Activated T-cell treated with anti-CD3 and anti-CD28 coated beads, Interleukin-2, amount 50 U/mL, for 48 hours (primary cell): ENCODE measurements around the gene TBC1D3C.
"Not testable (repeated sequence)": the region's sequence is repeated elsewhere in the genome, so short reads cannot be mapped to it uniquely, and the experiment has no call there.

Source experiments
- DNase-seq, 2 experiments: peaks; one replicate each; pipeline ENCODE4 v3.0.0-alpha.2; 2020

The TBC1D3C gene

GRCh38 chr17:38068534-38068933 lies at the start of gene TBC1D3C:
Gene TBC1D3C (minus strand): TSS chr17:38068634. CDS start chr17:38067066, 1,568 bp downstream.
- DNase-seq, result not testable (repeated sequence)

GRCh38 chr17:38099262-38099661 lies 30.8 kb upstream of the TBC1D3C start:
- DNase-seq, result not testable (repeated sequence)

GRCh38 chr17:38094059-38094694 lies 25.7 kb upstream of the TBC1D3C start:
- DNase-seq, result not testable (repeated sequence)

GRCh38 chr17:38088120-38088519 lies 19.7 kb upstream of the TBC1D3C start:
- not testable (repeated sequence) for DNase-seq

DNA sequence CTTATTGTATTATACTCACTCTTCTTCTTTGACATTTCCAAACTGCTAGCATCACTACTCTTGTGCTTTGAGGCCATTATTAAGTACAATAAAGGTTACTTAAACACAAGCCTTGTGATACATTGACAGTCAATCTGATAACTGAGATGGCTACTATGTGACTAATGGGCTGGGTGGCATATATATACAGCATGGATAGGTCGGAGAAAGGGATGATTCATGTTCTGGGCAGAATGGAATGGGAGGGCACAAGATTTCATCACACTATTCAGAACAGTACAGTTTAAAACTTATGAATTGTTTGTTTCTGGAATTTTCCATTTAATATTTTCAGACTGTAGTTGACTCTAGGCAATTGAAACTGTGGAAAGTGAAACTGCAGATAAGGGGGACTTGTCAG lies 18.9 kb upstream of the TBC1D3C start:
- DNase-seq, result not testable (repeated sequence)
